HCT116 (cell line): ENCODE data around the gene TMEM178B.

Experiments used
- CTCF ChIP-seq, 3 experiments: fragments of 200-600 bp in 1 of 3; sonication (generic) in 1 of 3; IDR thresholded peaks in 2 of 3; conservative IDR thresholded peaks in 1 of 3; 2 replicates each; pipeline ENCODE4 v1.5.1; 2012 to 2017; ENCODE audit warnings: low read depth in 2 of 3, low read length in 2 of 3, antibody characterized with exemption in 1 of 3, borderline replicate concordance in 1 of 3, control low read depth in 1 of 3, mild to moderate bottlenecking in 1 of 3, mixed read lengths in 1 of 3, mixed run types in 1 of 3, moderate library complexity in 1 of 3; ENCODE audit not compliant: insufficient read depth in 1 of 3
- EZH2 ChIP-seq: fragments of 200-600 bp; sonication (generic); IDR thresholded peaks from 2 replicates; pipeline ENCODE4 v1.6.1; 2017; ENCODE audit warnings: antibody characterized with exemption, mixed run types
- EZH2phosphoT487 ChIP-seq: fragments of 200-600 bp; IDR thresholded peaks from 2 replicates; pipeline ENCODE4 v1.6.1; 2018; ENCODE audit warnings: antibody characterized with exemption, borderline replicate concordance
- JUND ChIP-seq: IDR thresholded peaks from 2 replicates; pipeline ENCODE4 v1.6.1; 2012
- MAX ChIP-seq: IDR thresholded peaks from 2 replicates; pipeline ENCODE4 v1.6.1; 2012
- POLR2A ChIP-seq: IDR thresholded peaks from 2 replicates; pipeline ENCODE4 v1.7.0; 2011; ENCODE audit warnings: borderline replicate concordance; ENCODE audit not compliant: insufficient read depth, insufficient read length; ENCODE audit errors: extremely low read depth
- POLR2AphosphoS5 ChIP-seq: IDR thresholded peaks from 2 replicates; pipeline ENCODE4 v1.6.1; 2011; ENCODE audit warnings: mild to moderate bottlenecking, low read depth, low read length, moderate library complexity
- SIN3A ChIP-seq: IDR thresholded peaks from 2 replicates; pipeline ENCODE4 v1.6.1; 2012; ENCODE audit warnings: low read depth
- SP1 ChIP-seq: IDR thresholded peaks from 2 replicates; pipeline ENCODE4 v1.6.1; 2012; ENCODE audit warnings: low read depth
- TCF7L2 ChIP-seq: IDR thresholded peaks from 2 replicates; pipeline ENCODE4 v1.7.0; 2011; ENCODE audit warnings: borderline replicate concordance, inconsistent platforms; ENCODE audit not compliant: insufficient read depth, insufficient read length; ENCODE audit errors: extremely low read depth
- YY1 ChIP-seq: IDR thresholded peaks from 2 replicates; pipeline ENCODE4 v1.6.1; 2011; ENCODE audit warnings: low read length, low read depth, moderate library complexity, mild to moderate bottlenecking; ENCODE audit not compliant: insufficient replicate concordance; ENCODE audit errors: extremely low read depth
- ZBTB33 ChIP-seq: IDR thresholded peaks from 2 replicates; pipeline ENCODE4 v1.6.1; 2011; ENCODE audit warnings: mild to moderate bottlenecking, low read length, moderate library complexity; ENCODE audit not compliant: insufficient replicate concordance; ENCODE audit errors: extremely low read depth
- TF ChIP-seq, protein P1 (sequence below): IDR thresholded peaks from 2 replicates; pipeline ENCODE4 v1.6.1; 2012; ENCODE audit warnings: low read depth

GRCh38 chr7:141119187-141119586 lies 45.3 kb downstream of the TMEM178B start:
- TF ChIP-seq, protein P1, sequence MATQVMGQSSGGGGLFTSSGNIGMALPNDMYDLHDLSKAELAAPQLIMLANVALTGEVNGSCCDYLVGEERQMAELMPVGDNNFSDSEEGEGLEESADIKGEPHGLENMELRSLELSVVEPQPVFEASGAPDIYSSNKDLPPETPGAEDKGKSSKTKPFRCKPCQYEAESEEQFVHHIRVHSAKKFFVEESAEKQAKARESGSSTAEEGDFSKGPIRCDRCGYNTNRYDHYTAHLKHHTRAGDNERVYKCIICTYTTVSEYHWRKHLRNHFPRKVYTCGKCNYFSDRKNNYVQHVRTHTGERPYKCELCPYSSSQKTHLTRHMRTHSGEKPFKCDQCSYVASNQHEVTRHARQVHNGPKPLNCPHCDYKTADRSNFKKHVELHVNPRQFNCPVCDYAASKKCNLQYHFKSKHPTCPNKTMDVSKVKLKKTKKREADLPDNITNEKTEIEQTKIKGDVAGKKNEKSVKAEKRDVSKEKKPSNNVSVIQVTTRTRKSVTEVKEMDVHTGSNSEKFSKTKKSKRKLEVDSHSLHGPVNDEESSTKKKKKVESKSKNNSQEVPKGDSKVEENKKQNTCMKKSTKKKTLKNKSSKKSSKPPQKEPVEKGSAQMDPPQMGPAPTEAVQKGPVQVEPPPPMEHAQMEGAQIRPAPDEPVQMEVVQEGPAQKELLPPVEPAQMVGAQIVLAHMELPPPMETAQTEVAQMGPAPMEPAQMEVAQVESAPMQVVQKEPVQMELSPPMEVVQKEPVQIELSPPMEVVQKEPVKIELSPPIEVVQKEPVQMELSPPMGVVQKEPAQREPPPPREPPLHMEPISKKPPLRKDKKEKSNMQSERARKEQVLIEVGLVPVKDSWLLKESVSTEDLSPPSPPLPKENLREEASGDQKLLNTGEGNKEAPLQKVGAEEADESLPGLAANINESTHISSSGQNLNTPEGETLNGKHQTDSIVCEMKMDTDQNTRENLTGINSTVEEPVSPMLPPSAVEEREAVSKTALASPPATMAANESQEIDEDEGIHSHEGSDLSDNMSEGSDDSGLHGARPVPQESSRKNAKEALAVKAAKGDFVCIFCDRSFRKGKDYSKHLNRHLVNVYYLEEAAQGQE, result no peak
- TF ChIP-seq CTCF (IDR thresholded peaks at IDR 0.05 in 2 of 3, conservative IDR thresholded peaks at IDR 0.05 in 1 of 3; ENCODE audit: borderline replicate concordance in 1 of 3, insufficient read depth in 1 of 3, low read depth in 2 of 3, low read length in 2 of 3) (no peak), EZH2 (no peak), MAX (no peak), YY1 (no peak), SIN3A (no peak), POLR2AphosphoS5 (no peak), EZH2phosphoT487 (no peak), SP1 (no peak), ZBTB33 (no peak), TCF7L2 (no peak), JUND (no peak), POLR2A (no peak)
